ENCODE measurements around the gene TSSK1B.

TSSK1B gene

DNA sequence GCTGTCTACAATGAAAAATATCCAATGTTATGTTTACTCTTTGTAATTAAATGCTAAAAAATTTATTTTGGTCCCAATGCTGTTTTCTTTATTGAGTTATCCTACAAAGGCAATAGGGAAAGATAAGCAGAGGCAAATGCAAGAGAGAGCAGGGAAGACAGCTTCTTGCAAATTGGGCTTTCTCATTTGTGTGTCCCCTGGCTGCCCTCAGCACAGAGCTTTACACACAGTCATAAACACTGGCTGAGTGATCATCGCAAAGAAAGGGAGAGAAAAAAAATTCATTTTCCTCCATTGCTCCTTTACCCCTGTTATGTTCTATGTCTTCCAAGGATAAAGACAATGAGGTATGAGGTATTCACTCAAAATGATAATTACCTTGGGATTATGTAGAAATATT lies 2.3 kb upstream of the TSSK1B start:
- no peak for TF ChIP-seq CTCF (conservative IDR thresholded peaks at IDR 0.05; ENCODE audit: low read depth)
- POLR2A ChIA-PET (ENCODE audit: low non-redundant PET), result no interaction called here
- DNase-seq (ENCODE audit: low spot score), result no peak
- no peak overlapping the region for H3K27ac ChIP-seq
- CTCF ChIA-PET, result interaction anchor here (0.6 kb wide), 1 partner anchor 302 kb away, joined by 4 read pairs; no protein-coding TSS in a partner anchor

DNA sequence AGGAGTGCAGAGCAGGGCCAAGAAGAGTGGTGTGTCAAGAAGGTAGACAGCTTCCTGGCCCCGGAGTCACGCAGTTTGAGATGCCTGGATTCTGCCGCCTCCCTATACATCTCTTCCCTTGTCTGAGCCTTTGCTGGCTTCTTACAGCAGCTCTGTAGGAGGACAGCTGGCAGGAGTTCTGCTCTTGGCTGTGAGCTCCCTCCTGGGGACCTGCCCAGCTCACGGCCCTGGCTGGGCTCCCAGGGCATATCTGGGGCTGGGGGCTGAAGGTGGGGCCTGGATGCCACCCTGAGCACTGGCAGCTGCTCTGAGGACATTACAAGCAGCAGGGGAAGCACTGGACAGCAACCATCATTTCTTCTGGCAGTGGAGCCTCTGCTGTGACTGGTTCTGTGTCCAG lies 786 bp upstream of the TSSK1B start:
- no peak for TF ChIP-seq CTCF (conservative IDR thresholded peaks at IDR 0.05; ENCODE audit: low read depth)
- no peak overlapping the region for H3K27ac ChIP-seq
- CTCF ChIA-PET, result no interaction called here
- DNase-seq (ENCODE audit: low spot score), result no peak
- POLR2A ChIA-PET (ENCODE audit: low non-redundant PET), result no interaction called here

DNA sequence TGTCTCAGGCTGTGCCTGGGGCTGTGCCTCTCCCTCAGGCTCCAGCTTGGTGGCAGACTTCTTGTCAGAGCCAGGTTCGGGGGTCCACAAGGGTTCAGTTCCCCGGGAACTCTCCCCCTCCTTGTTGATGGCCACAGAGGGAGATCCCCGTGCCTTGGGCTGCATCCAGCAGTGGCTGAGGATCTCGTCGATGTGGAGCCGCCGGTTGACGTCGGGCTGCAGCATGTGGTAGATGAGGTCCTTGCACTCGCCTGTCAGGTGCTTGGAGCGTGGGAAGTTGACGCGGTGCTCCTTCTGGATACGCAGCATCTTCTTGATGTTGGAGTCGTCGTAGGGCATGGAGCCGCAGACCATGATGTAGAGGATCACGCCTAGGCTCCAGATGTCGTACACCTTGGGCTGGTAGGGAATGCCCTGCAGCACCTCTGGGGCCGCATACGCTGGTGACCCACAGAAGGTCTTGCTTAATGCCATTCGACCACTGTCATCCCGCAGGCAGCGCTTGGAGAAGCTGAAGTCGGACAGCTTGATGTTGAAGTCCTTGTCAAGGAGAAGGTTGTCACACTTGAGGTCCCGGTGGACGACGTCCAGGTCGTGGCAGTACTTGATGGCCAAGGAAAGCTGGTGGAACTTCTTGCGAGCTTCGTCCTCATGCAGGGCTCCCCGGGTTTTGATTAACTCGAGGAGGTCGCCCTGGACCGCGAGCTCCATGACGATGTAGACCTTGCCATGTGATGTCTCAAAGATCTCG lies 752 bp downstream of the TSSK1B start:
- no peak overlapping the region for H3K27ac ChIP-seq
- no peak for DNase-seq (ENCODE audit: low spot score)
- CTCF ChIA-PET, result no interaction called here
- POLR2A ChIA-PET (ENCODE audit: low non-redundant PET), result no interaction called here
- TF ChIP-seq CTCF (conservative IDR thresholded peaks at IDR 0.05; ENCODE audit: low read depth), result no peak

DNA sequence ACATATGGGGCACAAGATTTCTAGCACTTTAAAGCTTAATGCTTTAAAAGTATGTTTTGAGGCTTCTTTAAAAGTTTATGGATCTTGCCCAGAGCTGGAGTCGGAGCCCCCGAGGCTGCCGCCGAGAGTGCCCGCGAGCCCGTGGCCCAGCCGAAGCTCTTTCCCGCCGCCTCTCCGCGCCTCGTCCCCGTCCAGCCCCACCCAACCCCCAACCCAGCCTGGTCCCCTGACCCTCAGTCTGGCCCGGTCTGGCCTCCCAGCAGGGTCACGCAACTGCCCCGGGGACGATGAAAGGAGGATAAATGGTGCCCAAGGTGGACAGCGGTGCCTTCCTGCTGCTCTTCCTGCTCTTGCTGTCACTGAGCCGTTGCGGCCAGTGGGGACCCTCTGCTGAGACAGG lies 1.7 kb downstream of the TSSK1B start:
- ChIA-PET POLR2A (ENCODE audit: low non-redundant PET) (no interaction called here), CTCF (no interaction called here)
- H3K27ac ChIP-seq, result no peak overlapping the region
- DNase-seq (ENCODE audit: low spot score), result no peak
- no peak for TF ChIP-seq CTCF (conservative IDR thresholded peaks at IDR 0.05; ENCODE audit: low read depth)

- peak; percentile 89 for DNase-seq (ENCODE audit: low spot score)
- CTCF ChIA-PET, result interaction anchor here (0.6 to 1.1 kb wide), 3 partner anchors 60 to 355 kb away, joined by 3 to 5 read pairs (median 5); partner anchors contain the start of gene MCC
- TF ChIP-seq CTCF (conservative IDR thresholded peaks at IDR 0.05; ENCODE audit: low read depth), result no peak
- POLR2A ChIA-PET (ENCODE audit: low non-redundant PET), result no interaction called here
- peak overlapping the region; percentile 83 for H3K27ac ChIP-seq
Observed at GRCh38 chr5:113427871-113428574, 6.8 kb downstream of the TSSK1B start.

DNA sequence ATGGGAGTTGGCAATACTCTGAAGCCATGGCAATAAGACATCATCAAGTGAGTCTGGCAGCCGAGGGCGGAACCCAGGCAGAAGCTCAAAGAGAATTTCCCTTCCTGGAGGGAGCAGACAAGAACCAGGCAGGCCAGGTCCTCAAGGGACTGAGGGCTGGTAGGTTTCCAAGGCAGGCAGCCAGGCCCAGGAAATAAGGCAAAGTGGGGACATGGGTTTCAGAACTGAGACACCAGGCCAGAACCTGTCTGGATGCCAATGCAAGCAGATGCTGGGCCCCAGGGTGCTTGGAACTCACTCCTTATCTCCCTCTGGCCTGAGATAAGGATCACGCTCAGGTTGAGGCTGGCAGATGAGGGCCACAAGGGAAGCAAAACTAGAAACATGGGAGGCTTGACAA lies 8.9 kb downstream of the TSSK1B start:
- no peak for DNase-seq (ENCODE audit: low spot score)
- POLR2A ChIA-PET (ENCODE audit: low non-redundant PET), result no interaction called here
- no peak overlapping the region; the same call in 1 of the 2 replicates for H3K27ac ChIP-seq
- no peak for TF ChIP-seq CTCF (conservative IDR thresholded peaks at IDR 0.05; ENCODE audit: low read depth)
- CTCF ChIA-PET, result no interaction called here
